ENCODE data around the gene NUDT13. TPM values are rescaled to one million over a fixed set of nuclear protein-coding genes. Genes with fewer than 3 reads are reported as not detected.
"Not testable (repeated sequence)": the region's sequence is repeated elsewhere in the genome, so short reads cannot be mapped to it uniquely, and the experiment has no call there.

Gene NUDT13
- total RNA-seq, 1 experiment from 2014 or later = 2.9 TPM

GRCh38 chr10:73139251-73139650 is 29.0 kb downstream of the NUDT13 start:
- Mint-ChIP-seq H3K36me3 (peaks cover 55% of the 10 kb centered on the region), H3K4me3 (no peak overlapping the region), H3K27ac (no peak overlapping the region), H3K27me3 (ENCODE audit: low read depth) (no peaks in the 10 kb centered on the region), H3K4me1 (no peaks in the 10 kb centered on the region), H3K9me3 (no peaks in the 10 kb centered on the region)
- TF ChIP-seq E2F5 (CRISPR knock-in tag; IDR thresholded peaks at IDR 0.05) = no peak
- TF ChIP-seq ZNF121 (CRISPR knock-in tag; IDR thresholded peaks at IDR 0.05) = no peak
- TF ChIP-seq ETV6 (CRISPR knock-in tag; IDR thresholded peaks at IDR 0.05) = no peak
- TF ChIP-seq, protein P1, sequence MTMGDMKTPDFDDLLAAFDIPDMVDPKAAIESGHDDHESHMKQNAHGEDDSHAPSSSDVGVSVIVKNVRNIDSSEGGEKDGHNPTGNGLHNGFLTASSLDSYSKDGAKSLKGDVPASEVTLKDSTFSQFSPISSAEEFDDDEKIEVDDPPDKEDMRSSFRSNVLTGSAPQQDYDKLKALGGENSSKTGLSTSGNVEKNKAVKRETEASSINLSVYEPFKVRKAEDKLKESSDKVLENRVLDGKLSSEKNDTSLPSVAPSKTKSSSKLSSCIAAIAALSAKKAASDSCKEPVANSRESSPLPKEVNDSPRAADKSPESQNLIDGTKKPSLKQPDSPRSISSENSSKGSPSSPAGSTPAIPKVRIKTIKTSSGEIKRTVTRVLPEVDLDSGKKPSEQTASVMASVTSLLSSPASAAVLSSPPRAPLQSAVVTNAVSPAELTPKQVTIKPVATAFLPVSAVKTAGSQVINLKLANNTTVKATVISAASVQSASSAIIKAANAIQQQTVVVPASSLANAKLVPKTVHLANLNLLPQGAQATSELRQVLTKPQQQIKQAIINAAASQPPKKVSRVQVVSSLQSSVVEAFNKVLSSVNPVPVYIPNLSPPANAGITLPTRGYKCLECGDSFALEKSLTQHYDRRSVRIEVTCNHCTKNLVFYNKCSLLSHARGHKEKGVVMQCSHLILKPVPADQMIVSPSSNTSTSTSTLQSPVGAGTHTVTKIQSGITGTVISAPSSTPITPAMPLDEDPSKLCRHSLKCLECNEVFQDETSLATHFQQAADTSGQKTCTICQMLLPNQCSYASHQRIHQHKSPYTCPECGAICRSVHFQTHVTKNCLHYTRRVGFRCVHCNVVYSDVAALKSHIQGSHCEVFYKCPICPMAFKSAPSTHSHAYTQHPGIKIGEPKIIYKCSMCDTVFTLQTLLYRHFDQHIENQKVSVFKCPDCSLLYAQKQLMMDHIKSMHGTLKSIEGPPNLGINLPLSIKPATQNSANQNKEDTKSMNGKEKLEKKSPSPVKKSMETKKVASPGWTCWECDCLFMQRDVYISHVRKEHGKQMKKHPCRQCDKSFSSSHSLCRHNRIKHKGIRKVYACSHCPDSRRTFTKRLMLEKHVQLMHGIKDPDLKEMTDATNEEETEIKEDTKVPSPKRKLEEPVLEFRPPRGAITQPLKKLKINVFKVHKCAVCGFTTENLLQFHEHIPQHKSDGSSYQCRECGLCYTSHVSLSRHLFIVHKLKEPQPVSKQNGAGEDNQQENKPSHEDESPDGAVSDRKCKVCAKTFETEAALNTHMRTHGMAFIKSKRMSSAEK (CRISPR knock-in tag; IDR thresholded peaks at IDR 0.05; ENCODE audit: borderline replicate concordance) = no peak
- ChIA-PET POLR2A (interaction anchor here (0.7 kb wide), 1 partner anchor 14 kb away, joined by 3 read pairs; no protein-coding TSS in a partner anchor), CTCF (no interaction called here)
- no peak for ATAC-seq
- DNase-seq (ENCODE audit: low spot score) = no peak

GRCh38 chr10:73141603-73142002 is 31.3 kb downstream of the NUDT13 start:
- Mint-ChIP-seq H3K27ac (no peak overlapping the region), H3K4me3 (no peak overlapping the region), H3K4me1 (no peaks in the 10 kb centered on the region), H3K27me3 (ENCODE audit: low read depth) (no peaks in the 10 kb centered on the region), H3K9me3 (no peaks in the 10 kb centered on the region), H3K36me3 (peaks cover 45% of the 10 kb centered on the region)
- ChIA-PET CTCF (no interaction called here), POLR2A (no interaction called here)
- TF ChIP-seq E2F5 (CRISPR knock-in tag; IDR thresholded peaks at IDR 0.05) = no peak
- TF ChIP-seq, protein P2, sequence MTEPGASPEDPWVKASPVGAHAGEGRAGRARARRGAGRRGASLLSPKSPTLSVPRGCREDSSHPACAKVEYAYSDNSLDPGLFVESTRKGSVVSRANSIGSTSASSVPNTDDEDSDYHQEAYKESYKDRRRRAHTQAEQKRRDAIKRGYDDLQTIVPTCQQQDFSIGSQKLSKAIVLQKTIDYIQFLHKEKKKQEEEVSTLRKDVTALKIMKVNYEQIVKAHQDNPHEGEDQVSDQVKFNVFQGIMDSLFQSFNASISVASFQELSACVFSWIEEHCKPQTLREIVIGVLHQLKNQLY (CRISPR knock-in tag; IDR thresholded peaks at IDR 0.05) = no peak
- no peak for TF ChIP-seq ZNF416 (CRISPR knock-in tag; IDR thresholded peaks at IDR 0.05)
- no peak for TF ChIP-seq ZNF121 (CRISPR knock-in tag; IDR thresholded peaks at IDR 0.05)
- TF ChIP-seq ZNF138 (CRISPR knock-in tag; conservative IDR thresholded peaks at IDR 0.05) = no peak
- no peak for TF ChIP-seq ZNF396 (CRISPR knock-in tag; IDR thresholded peaks at IDR 0.05; ENCODE audit: borderline replicate concordance)
- TF ChIP-seq, protein P3, sequence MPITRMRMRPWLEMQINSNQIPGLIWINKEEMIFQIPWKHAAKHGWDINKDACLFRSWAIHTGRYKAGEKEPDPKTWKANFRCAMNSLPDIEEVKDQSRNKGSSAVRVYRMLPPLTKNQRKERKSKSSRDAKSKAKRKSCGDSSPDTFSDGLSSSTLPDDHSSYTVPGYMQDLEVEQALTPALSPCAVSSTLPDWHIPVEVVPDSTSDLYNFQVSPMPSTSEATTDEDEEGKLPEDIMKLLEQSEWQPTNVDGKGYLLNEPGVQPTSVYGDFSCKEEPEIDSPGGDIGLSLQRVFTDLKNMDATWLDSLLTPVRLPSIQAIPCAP (CRISPR knock-in tag; IDR thresholded peaks at IDR 0.05) = no peak
- TF ChIP-seq ZNF512 (CRISPR knock-in tag; IDR thresholded peaks at IDR 0.05; ENCODE audit: borderline replicate concordance) = no peak
- DNase-seq (ENCODE audit: low spot score) = no peak
- ATAC-seq = no peak

GRCh38 chr10:73150633-73151413 is 40.6 kb downstream of the NUDT13 start:
- H3K4me1 Mint-ChIP-seq; DNase-seq (ENCODE audit: low spot score); POLR2A ChIA-PET; H3K4me3 Mint-ChIP-seq; CTCF ChIA-PET; ATAC-seq; H3K27ac Mint-ChIP-seq; H3K9me3 Mint-ChIP-seq; H3K27me3 Mint-ChIP-seq (ENCODE audit: low read depth): not testable (repeated sequence)
- peaks cover 45% of the 10 kb centered on the region for H3K36me3 Mint-ChIP-seq
